HG02642 (cell line): ENCODE measurements around the gene VSIR.

ENCODE experiments used
- ATAC-seq: cut with Tn5 transposase; IDR thresholded peaks from one replicate; pipeline ENCODE4 v1.9.1; 2021; ENCODE audit warnings: mild to moderate bottlenecking; ENCODE audit not compliant: unreplicated experiment, poor library complexity

The VSIR gene

DNA sequence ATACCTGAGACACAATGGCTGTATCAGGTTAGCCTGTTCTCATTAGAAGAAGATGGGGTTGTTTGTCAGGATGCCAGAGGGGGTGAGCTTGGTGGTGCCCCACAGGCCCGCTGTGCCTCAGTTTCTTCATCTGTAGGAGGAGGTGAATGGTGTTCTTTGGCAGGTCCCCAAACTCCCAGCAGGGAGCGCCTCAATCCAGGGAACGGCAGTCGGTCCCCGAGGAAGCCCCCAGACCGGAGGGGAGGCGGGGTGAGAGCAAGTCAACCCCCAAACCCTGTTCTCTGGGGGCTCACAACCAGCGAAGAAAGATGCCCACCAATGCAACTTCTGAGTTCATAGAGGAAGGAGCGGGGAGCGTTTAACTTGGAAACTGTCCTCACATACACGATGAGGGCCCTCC is 69.7 kb downstream of the VSIR start:
- ATAC-seq: no peak

DNA sequence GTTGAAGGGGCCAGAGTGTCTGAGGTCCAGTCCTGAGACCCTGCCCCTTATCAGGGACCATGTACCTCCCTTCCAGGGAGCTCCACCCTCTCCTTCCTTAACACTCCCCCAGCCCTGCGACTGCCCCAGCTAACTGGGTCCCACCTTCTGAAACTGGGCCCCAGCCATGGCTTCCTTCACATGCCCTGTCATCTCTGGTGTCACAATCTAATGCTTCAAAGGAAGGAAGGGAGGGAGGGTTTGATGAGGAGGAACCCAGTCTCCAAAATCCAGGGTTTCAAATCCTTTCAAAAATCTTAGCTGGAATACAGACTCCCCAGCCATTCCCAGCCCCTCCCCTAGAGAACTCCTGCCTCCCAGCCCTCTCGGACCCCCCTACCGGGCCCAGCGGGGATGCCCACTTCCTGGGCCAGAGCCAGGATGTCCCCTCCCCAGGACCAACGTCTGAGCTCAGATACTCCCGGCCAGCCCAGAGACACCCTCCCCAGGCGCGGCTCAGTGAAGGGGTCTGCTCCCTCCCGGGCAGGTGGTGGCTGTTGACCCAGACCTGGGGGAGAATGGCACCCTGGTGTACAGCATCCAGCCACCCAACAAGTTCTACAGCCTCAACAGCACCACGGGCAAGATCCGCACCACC is 71.7 kb downstream of the VSIR start:
- no peak for ATAC-seq

GRCh38 chr10:71700731-71701368 is 72.5 kb downstream of the VSIR start:
- no peak for ATAC-seq

- ATAC-seq: no peak
Measured at GRCh38 chr10:71698737-71699136, 74.6 kb downstream of the VSIR start.

GRCh38 chr10:71697938-71698709 is 75.2 kb downstream of the VSIR start:
- no peak for ATAC-seq
